ENCODE measurements around the gene CADPS2. TPM values are rescaled to one million over a fixed set of nuclear protein-coding genes. Genes with fewer than 3 reads are reported as not detected.

Gene CADPS2
- total and polyA plus RNA-seq, 2 of the 4 experiments (the other 2 are of a cell fraction): 0.10 to 0.54 TPM

DNA sequence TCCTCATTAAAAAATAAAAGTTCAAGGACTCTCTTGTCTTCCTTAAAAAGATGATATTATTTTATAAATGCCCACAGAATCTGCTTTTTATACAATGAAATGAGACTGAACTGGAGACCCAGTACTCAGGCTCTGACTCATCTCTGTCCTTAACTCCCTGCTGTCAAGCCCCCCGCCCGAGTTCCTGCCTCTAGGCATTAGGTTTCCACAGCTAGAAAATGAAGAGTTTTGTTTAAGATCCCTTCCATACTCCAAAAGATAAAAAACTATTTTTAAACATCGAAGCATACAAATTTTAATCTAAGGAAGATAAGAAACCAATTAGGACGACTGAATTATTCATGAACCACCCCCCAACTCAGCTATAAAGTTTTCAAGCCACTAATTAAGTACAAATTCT is 484.0 kb downstream of the CADPS2 start:
- BruUV-seq (replicated peaks): no TSS peak
- H2BK15ac ChIP-seq (ENCODE audit: low read depth, low read length): no peak overlapping the region
- H3K56ac ChIP-seq (ENCODE audit: extremely low read depth, insufficient read depth, low read length): no peak overlapping the region
- H3K14ac ChIP-seq (replicated peaks; ENCODE audit: low read depth, low read length): no peak overlapping the region
- H3K9ac ChIP-seq (ENCODE audit: low read depth, low read length): no peak overlapping the region
- H2BK5ac ChIP-seq (ENCODE audit: low read depth, low read length, poor library complexity, severe bottlenecking): no peak overlapping the region
- TF ChIP-seq MAFK (IDR thresholded peaks at IDR 0.05; ENCODE audit: low read depth, low read length) (no peak), NFE2L2 (IDR thresholded peaks at IDR 0.05; ENCODE audit: low read depth, low read length) (no peak), CHD1 (IDR thresholded peaks at IDR 0.05; ENCODE audit: low read depth, low read length) (no peak), BHLHE40 (IDR thresholded peaks at IDR 0.05; ENCODE audit: low read depth, low read length) (no peak), CEBPB (IDR thresholded peaks at IDR 0.05; ENCODE audit: low read depth, low read length) (no peak)
- DNase-seq (no peak), ATAC-seq (ENCODE audit: low read depth) (no peak)
- no peak overlapping the region for H2AFZ ChIP-seq (replicated peaks; ENCODE audit: low read length, poor library complexity)
- dilution Hi-C loops (cut with HindIII; ENCODE audit: low sequenced_read_pairs, unreplicated experiment): no loop called here
- no peaks in the 10 kb centered on the region for H3K36me3 ChIP-seq (ENCODE audit: control insufficient read depth, insufficient read depth, low read length)
- H3K4ac ChIP-seq (ENCODE audit: low read depth, low read length): no peak overlapping the region
- H2BK20ac ChIP-seq (ENCODE audit: low read depth, low read length): no peak overlapping the region
- H3K79me1 ChIP-seq (ENCODE audit: low read depth in 1 of 2, low read length in 2 of 2): no peaks in the 10 kb centered on the region
- no peaks in the 10 kb centered on the region for H3K4me1 ChIP-seq (ENCODE audit: control insufficient read depth, insufficient read depth, low read length)
- H3K27me3 ChIP-seq (ENCODE audit: control insufficient read depth, insufficient read depth, low read length): no peaks in the 10 kb centered on the region
- no peak overlapping the region for H4K8ac ChIP-seq (ENCODE audit: low read depth in 2 of 2, low read length in 2 of 2)
- no CpG with 5 or more reads among the region's 4 CpGs for WGBS, 2 experiments (ENCODE audit: extremely low coverage in 2 of 2, insufficient read length in 1 of 2)
- H3K4me2 ChIP-seq (ENCODE audit: low read depth, low read length): no peak overlapping the region
- H3K18ac ChIP-seq (ENCODE audit: low read depth, low read length): no peak overlapping the region
- no peak overlapping the region for H3K27ac ChIP-seq (ENCODE audit: insufficient read depth, low read length)
- H3K23ac ChIP-seq (ENCODE audit: low read depth, low read length): no peak overlapping the region
- no peak overlapping the region for H2BK120ac ChIP-seq (ENCODE audit: low read depth, low read length)
- no peak overlapping the region for H3K4me3 ChIP-seq (ENCODE audit: insufficient read depth, low read depth, low read length)
- POLR2A ChIA-PET (ENCODE audit: unreplicated experiment): no interaction called here
- in situ Hi-C loops (cut with MboI; ENCODE audit: low sequenced_read_pairs): no loop called here
- intact Hi-C loops (cut with micrococcal nuclease): no loop called here
- no peak overlapping the region for H2AK9ac ChIP-seq (replicated peaks; ENCODE audit: low read depth, low read length, poor library complexity)
- H3K9me1 ChIP-seq (ENCODE audit: insufficient read depth, low read length): no peaks in the 10 kb centered on the region
- no peak overlapping the region for H4K5ac ChIP-seq (ENCODE audit: low read depth, low read length)
- CTCF ChIA-PET: no interaction called here
- H4K20me1 ChIP-seq (ENCODE audit: insufficient read depth, low read length): no peaks in the 10 kb centered on the region
- H3K9me3 ChIP-seq (ENCODE audit: control insufficient read depth, insufficient read depth, low read length): no peaks in the 10 kb centered on the region
- no peak overlapping the region for H2AK5ac ChIP-seq (ENCODE audit: low read depth, low read length)
- no peak overlapping the region for H4K91ac ChIP-seq (ENCODE audit: insufficient read depth, low read depth, low read length)
